ENCODE results near the gene SLC25A3.

- TF ChIP-seq ZNF121 (CRISPR knock-in tag; IDR thresholded peaks at IDR 0.05), result no peak
- no peak for TF ChIP-seq PREB (CRISPR knock-in tag; IDR thresholded peaks at IDR 0.05; ENCODE audit: borderline replicate concordance)
- TF ChIP-seq ELF4 (CRISPR knock-in tag; IDR thresholded peaks at IDR 0.05; ENCODE audit: low read depth), result no peak
- TF ChIP-seq CTCF (IDR thresholded peaks at IDR 0.05), result no peak
- TF ChIP-seq ZNF512 (CRISPR knock-in tag; IDR thresholded peaks at IDR 0.05; ENCODE audit: borderline replicate concordance), result no peak
- no peak for TF ChIP-seq TP53 (CRISPR knock-in tag; IDR thresholded peaks at IDR 0.05)
- TF ChIP-seq NFE2L1 (CRISPR knock-in tag; IDR thresholded peaks at IDR 0.05), result no peak
Measured at GRCh38 chr12:98595243-98595988, 1.9 kb downstream of the SLC25A3 start.
